ENCODE measurements around the gene SLIT1. TPM values are rescaled to one million over a fixed set of nuclear protein-coding genes. Genes with fewer than 3 reads are reported as not detected.

The SLIT1 gene
- total and polyA plus RNA-seq, 2 of the 8 experiments (the other 6 are each of a cell fraction or from before 2014, with no cell fraction given) = 0.70 to 0.88 TPM

- Histone ChIP-seq H3K4ac (replicated peaks; ENCODE audit: insufficient read length, low read depth, low read length) (no peak overlapping the region), H2AK5ac (ENCODE audit: low read depth, low read length) (no peak overlapping the region), H4K5ac (ENCODE audit: insufficient read length, low read depth, low read length) (no peak overlapping the region), H3K14ac (ENCODE audit: insufficient read length) (no peak overlapping the region), H3K23me2 (ENCODE audit: low read depth, low read length) (no peaks in the 10 kb centered on the region), H3K4me1 (replicated peaks in 1 of 4; ENCODE audit: control insufficient read depth in 3 of 4, insufficient read depth in 4 of 4, low read length in 3 of 4) (peaks cover 0 to 4% (median under 1%) of the 10 kb centered on the region in 4 experiments; a peak in 3 of 7 replicates), H4K91ac (replicated peaks; ENCODE audit: insufficient read length, low read length) (no peak overlapping the region), H2AFZ (ENCODE audit: low read length) (0 out of 2 replicates have a peak overlapping the region, but pooled peaks have one; percentile 52), H3K79me1 (ENCODE audit: low read depth, low read length) (no peaks in the 10 kb centered on the region), H2BK120ac (replicated peaks; ENCODE audit: low read depth, low read length) (no peak overlapping the region), H3K27me3 (replicated peaks in 1 of 4; ENCODE audit: control insufficient read depth in 3 of 4, extremely low read depth in 1 of 4, insufficient read depth in 3 of 4, low read length in 3 of 4) (no peaks in the 10 kb centered on the region), H3K4me3 (ENCODE audit: extremely low read depth in 1 of 4, insufficient read depth in 2 of 4, low read depth in 3 of 4, low read length in 4 of 4) (no peak overlapping the region), H3K4me2 (ENCODE audit: insufficient read depth in 1 of 2, low read depth in 2 of 2, low read length in 2 of 2) (peak overlapping the region in 1 of 2 experiments; percentile 9; a peak in 1 of 4 replicates), H3K27ac (ENCODE audit: low read depth, low read length) (no peak overlapping the region), H2BK5ac (ENCODE audit: low read depth, low read length) (no peak overlapping the region), H3K56ac (replicated peaks; ENCODE audit: insufficient read length, low read depth, low read length) (no peak overlapping the region), H2BK12ac (ENCODE audit: low read depth, low read length) (no peak overlapping the region; the same call in 1 of the 2 replicates), H4K20me1 (replicated peaks in 1 of 2; ENCODE audit: control insufficient read depth in 1 of 2, insufficient read depth in 2 of 2, low read length in 2 of 2) (no peaks in the 10 kb centered on the region), H3K23ac (ENCODE audit: insufficient read length) (no peak overlapping the region), H3K79me2 (ENCODE audit: control insufficient read depth in 1 of 2, insufficient read depth in 2 of 2, low read length in 2 of 2) (no peaks in the 10 kb centered on the region), H2BK20ac (ENCODE audit: low read length) (no peak overlapping the region), H3K36me3 (ENCODE audit: control insufficient read depth in 2 of 4, insufficient read depth in 4 of 4, low read length in 3 of 4) (no peaks in the 10 kb centered on the region), H3K9me3 (ENCODE audit: insufficient read depth in 2 of 2, low read depth in 1 of 2, low read length in 1 of 2) (no peaks in the 10 kb centered on the region), H2BK15ac (ENCODE audit: low read length) (no peak overlapping the region), H4K8ac (ENCODE audit: extremely low read depth, insufficient read depth, low read length) (peak overlapping the region; percentile 39), H3K18ac (ENCODE audit: extremely low read depth, low read length) (peak overlapping the region; percentile 65; the same call in 1 of the 2 replicates), H3K9ac (replicated peaks in 1 of 4; ENCODE audit: extremely low read depth in 1 of 4, low read depth in 3 of 4, low read length in 3 of 4) (no peak overlapping the region; a peak in 1 of 7 replicates)
- DNase-seq (ENCODE audit: low read depth in 1 of 2, low spot score in 2 of 2) (no peak), FAIRE-seq (no peak)
- WGBS, 2 experiments (ENCODE audit: extremely low coverage in 1 of 2, insufficient coverage in 1 of 2, insufficient read length in 1 of 2, insufficient replicate concordance in 2 of 2, low coverage in 1 of 2, low lambda C conversion rate in 2 of 2, missing lambda C conversion rate in 1 of 2) = 88% methylated on average over 19 of the region's 20 CpGs; no CpG with 5 or more reads in 1 of the 2 experiments
- ChIA-PET CTCF (ENCODE audit: partially characterized antibody) (interaction anchor here (0.7 to 43.6 kb wide), 9 partner anchors 12 to 117 kb away, joined by 3 to 759 read pairs (median 5); no protein-coding TSS in a partner anchor), POLR2A (ENCODE audit: partially characterized antibody) (interaction anchor here (1.0 to 1.2 kb wide), 2 partner anchors 22 to 30 kb away, joined by 3 to 4 read pairs; no protein-coding TSS in a partner anchor)
- TF ChIP-seq NANOG (IDR thresholded peaks at IDR 0.05; ENCODE audit: insufficient read depth, low read depth, low read length, poor library complexity, severe bottlenecking) (no peak), SIN3A (conservative IDR thresholded peaks at IDR 0.05 in 1 of 2, IDR thresholded peaks at IDR 0.05 in 1 of 2; ENCODE audit: low read depth in 1 of 2, low read length in 2 of 2) (no peak), FOSL1 (IDR thresholded peaks at IDR 0.05; ENCODE audit: insufficient read depth, low read depth, low read length) (no peak), RBBP5 (IDR thresholded peaks at IDR 0.05; ENCODE audit: borderline replicate concordance, low read depth, low read length) (no peak), CHD1 (IDR thresholded peaks at IDR 0.05; ENCODE audit: low read depth, low read length) (no peak), CTBP2 (IDR thresholded peaks at IDR 0.05; ENCODE audit: borderline replicate concordance, insufficient read depth, insufficient read length, low read length) (no peak), KDM1A (IDR thresholded peaks at IDR 0.05; ENCODE audit: borderline replicate concordance, low read length) (no peak), CREB1 (IDR thresholded peaks at IDR 0.05) (no peak), RFX5 (IDR thresholded peaks at IDR 0.05; ENCODE audit: borderline replicate concordance, low read depth, low read length) (no peak), RNF2 (IDR thresholded peaks at IDR 0.05; ENCODE audit: borderline replicate concordance, low read depth, low read length, missing control alignments, poor library complexity, severe bottlenecking) (no peak), BRCA1 (IDR thresholded peaks at IDR 0.05; ENCODE audit: low read depth, low read length) (no peak), TCF12 (IDR thresholded peaks at IDR 0.05; ENCODE audit: low read depth, low read length) (no peak)
These were observed 66.6 kb downstream of the SLIT1 start for GRCh38 chr10:97119058-97119745.

All from H1 (cell line).